NT2/D1 (cell line): Measurements from ENCODE around the gene EPS8L1.
"Not testable (repeated sequence)": the region's sequence is repeated elsewhere in the genome, so short reads cannot be mapped to it uniquely, and the experiment has no call there.

Source experiments
- SUZ12 ChIP-seq: IDR thresholded peaks from 2 replicates; pipeline ENCODE4 v1.6.1; 2011; ENCODE audit not compliant: insufficient read length, insufficient read depth; ENCODE audit errors: extremely low read depth
- YY1 ChIP-seq: IDR thresholded peaks from 2 replicates; pipeline ENCODE4 v1.6.1; 2011; ENCODE audit not compliant: insufficient read length, insufficient read depth
- ZNF274 ChIP-seq: IDR thresholded peaks from 2 replicates; pipeline ENCODE4 v1.6.1; 2011; ENCODE audit warnings: mild to moderate bottlenecking, low read depth, low read length

DNA sequence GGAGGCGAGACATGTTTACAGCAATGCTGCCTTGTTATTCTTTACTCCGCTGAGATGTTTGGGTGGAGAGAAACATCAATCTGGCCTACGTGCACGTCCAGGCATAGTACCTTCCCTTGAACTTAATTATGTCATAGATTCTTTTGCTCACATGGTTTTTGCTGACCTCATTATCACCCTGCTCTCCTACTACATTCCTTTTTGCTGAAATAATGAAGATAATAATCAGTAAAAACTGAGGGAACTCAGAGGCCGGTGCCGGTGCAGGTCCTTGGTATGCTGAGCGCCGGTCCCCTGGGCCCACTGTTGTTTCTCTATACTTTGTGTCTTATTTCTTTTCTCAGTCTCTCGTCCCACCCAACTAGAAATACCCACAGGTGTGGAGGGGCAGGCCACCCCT lies 15.4 kb upstream of the EPS8L1 start:
- not testable (repeated sequence) for TF ChIP-seq YY1, SUZ12, ZNF274
